Endothelial cell of umbilical vein (primary cell): Measurements from ENCODE around the gene TARS2.

Experiments
- CTCF ChIP-seq, 2 donors: IDR thresholded peaks; 1 replicate in 1 of 2; 2 replicates in 1 of 2; pipeline ENCODE4 v1.5.1; 2011; ENCODE audit warnings: low read length in 2 of 2, mild to moderate bottlenecking in 2 of 2, moderate library complexity in 2 of 2, control low read depth in 1 of 2, inconsistent platforms in 1 of 2, low read depth in 1 of 2; ENCODE audit not compliant: insufficient read depth in 1 of 2; ENCODE audit errors: extremely low read depth in 1 of 2
- EZH2 ChIP-seq: IDR thresholded peaks from 2 replicates; pipeline ENCODE4 v1.6.1; 2012; ENCODE audit warnings: borderline replicate concordance, low read depth, mild to moderate bottlenecking, moderate library complexity, low read length, inconsistent platforms; ENCODE audit not compliant: severe bottlenecking
- MYC ChIP-seq: IDR thresholded peaks from one replicate; pipeline ENCODE4 v1.6.1; 2011; ENCODE audit warnings: mild to moderate bottlenecking, low read depth, low read length
- POLR2A ChIP-seq: IDR thresholded peaks from 2 replicates; pipeline ENCODE4 v1.6.1; 2012; ENCODE audit warnings: low read depth, mild to moderate bottlenecking, control low read depth, low read length

GRCh38 chr1:150498342-150498741 is 11.1 kb downstream of the TARS2 start:
- no peak for TF ChIP-seq CTCF (IDR thresholded peaks at IDR 0.05; ENCODE audit: extremely low read depth in 1 of 2, insufficient read depth in 1 of 2, low read depth in 1 of 2, low read length in 2 of 2)
- no peak for TF ChIP-seq MYC
- no peak for TF ChIP-seq EZH2
- TF ChIP-seq POLR2A: no peak
